IMR-90 (cell line): ENCODE data around the gene CNTN4. TPM values are rescaled to one million over a fixed set of nuclear protein-coding genes. Genes with fewer than 3 reads are reported as not detected.

Source experiments
- ATAC-seq: fragments of 200-7000 bp; cut with Tn5 transposase; 2 replicates; pipeline ENCODE4 v1.9.1; 2020; ENCODE audit warnings: low read depth, mild to moderate bottlenecking, moderate library complexity
- BruUV-seq: library from RNA; stranded (reverse); fragments of 400-500 nt; replicated peaks from 2 replicates; lab custom pipeline; 2021; lab: Mats Ljungman, UMichigan
- CTCF ChIA-PET: fragments of 300-600 bp; formaldehyde crosslinking; extraction: SDS; loops from one replicate; lab custom pipeline; 2021; ENCODE audit warnings: antibody characterized with exemption; lab: Yijun Ruan, JAX
- POLR2A ChIA-PET: fragments of 300-600 bp; sonication (Branson Sonifier 250); formaldehyde crosslinking; loops from one replicate; lab custom pipeline; 2022; ENCODE audit warnings: antibody characterized with exemption; ENCODE audit not compliant: unreplicated experiment; lab: Charles Lee
- DNase-seq: peaks from one replicate; pipeline ENCODE4 v3.0.0; 2013
- H2AFZ ChIP-seq: replicated peaks from 2 replicates; pipeline ENCODE3; 2013; ENCODE audit warnings: low read length, mild to moderate bottlenecking; ENCODE audit not compliant: poor library complexity
- H2AK5ac ChIP-seq: 2 replicates; pipeline ENCODE4 v1.6.1; 2013; ENCODE audit warnings: low read depth, low read length, inconsistent platforms
- H2AK9ac ChIP-seq: replicated peaks from 2 replicates; pipeline ENCODE3; 2013; ENCODE audit warnings: mild to moderate bottlenecking, low read depth, low read length, moderate library complexity; ENCODE audit not compliant: poor library complexity
- H2BK120ac ChIP-seq: 2 replicates; pipeline ENCODE4 v1.6.1; 2013; ENCODE audit warnings: low read depth, low read length, inconsistent platforms
- H2BK15ac ChIP-seq: 3 replicates; pipeline ENCODE4 v1.6.1; 2013; ENCODE audit warnings: low read depth, low read length, inconsistent platforms
- H2BK20ac ChIP-seq: 2 replicates; pipeline ENCODE4 v1.6.1; 2013; ENCODE audit warnings: low read depth, mild to moderate bottlenecking, inconsistent platforms, low read length, moderate library complexity
- H2BK5ac ChIP-seq: 2 replicates; pipeline ENCODE4 v1.6.1; 2013; ENCODE audit warnings: mild to moderate bottlenecking, low read depth, low read length, inconsistent platforms; ENCODE audit not compliant: poor library complexity, severe bottlenecking
- H3K14ac ChIP-seq: replicated peaks from 2 replicates; pipeline ENCODE4 v1.6.1; 2013; ENCODE audit warnings: low read depth, low read length, inconsistent platforms
- H3K18ac ChIP-seq: 2 replicates; pipeline ENCODE4 v1.6.1; 2013; ENCODE audit warnings: low read depth, low read length, control low read depth
- H3K23ac ChIP-seq: 2 replicates; pipeline ENCODE4 v1.6.1; 2013; ENCODE audit warnings: low read depth, low read length, inconsistent platforms
- H3K27ac ChIP-seq: 2 replicates; pipeline ENCODE4 v1.5.1; 2013; ENCODE audit warnings: mild to moderate bottlenecking, control low read depth, low read length; ENCODE audit not compliant: insufficient read depth
- H3K27me3 ChIP-seq: 2 replicates; pipeline ENCODE4 v1.6.1; 2013; ENCODE audit warnings: low read length; ENCODE audit not compliant: control insufficient read depth, insufficient read depth
- H3K36me3 ChIP-seq: 2 replicates; pipeline ENCODE4 v1.6.1; 2013; ENCODE audit warnings: low read length, mixed read lengths; ENCODE audit not compliant: control insufficient read depth, insufficient read depth
- H3K4ac ChIP-seq: 2 replicates; pipeline ENCODE4 v1.6.1; 2013; ENCODE audit warnings: low read depth, low read length, inconsistent platforms
- H3K4me1 ChIP-seq: 2 replicates; pipeline ENCODE4 v1.6.1; 2013; ENCODE audit warnings: low read length, mixed read lengths; ENCODE audit not compliant: control insufficient read depth, insufficient read depth
- H3K4me2 ChIP-seq: 2 replicates; pipeline ENCODE4 v1.6.1; 2013; ENCODE audit warnings: low read depth, mild to moderate bottlenecking, control low read depth, low read length, moderate library complexity
- H3K4me3 ChIP-seq: 2 replicates; pipeline ENCODE4 v1.5.1; 2013; ENCODE audit warnings: low read depth, mild to moderate bottlenecking, control low read depth, low read length, moderate library complexity; ENCODE audit not compliant: insufficient read depth
- H3K56ac ChIP-seq: 2 replicates; pipeline ENCODE4 v1.6.1; 2013; ENCODE audit warnings: low read length, inconsistent platforms; ENCODE audit not compliant: insufficient read depth; ENCODE audit errors: extremely low read depth
- H3K79me1 ChIP-seq, 2 experiments: 2 replicates each; pipeline ENCODE4 v1.6.1; 2013; ENCODE audit warnings: low read length in 2 of 2, inconsistent platforms in 1 of 2, low read depth in 1 of 2
- H3K9ac ChIP-seq: 2 replicates; pipeline ENCODE4 v1.6.1; 2013; ENCODE audit warnings: low read depth, low read length, control low read depth
- H3K9me1 ChIP-seq: 2 replicates; pipeline ENCODE4 v1.6.1; 2013; ENCODE audit warnings: low read length, inconsistent platforms; ENCODE audit not compliant: insufficient read depth
- H3K9me3 ChIP-seq: 2 replicates; pipeline ENCODE4 v1.6.1; 2013; ENCODE audit warnings: low read length; ENCODE audit not compliant: control insufficient read depth, insufficient read depth
- H4K20me1 ChIP-seq: 2 replicates; pipeline ENCODE4 v1.6.1; 2013; ENCODE audit warnings: low read length, inconsistent platforms; ENCODE audit not compliant: insufficient read depth
- H4K5ac ChIP-seq: 2 replicates; pipeline ENCODE4 v1.6.1; 2013; ENCODE audit warnings: mild to moderate bottlenecking, low read depth, low read length, control low read depth
- H4K8ac ChIP-seq, 2 experiments: 2 replicates each; pipeline ENCODE4 v1.6.1; 2013; ENCODE audit warnings: low read depth in 2 of 2, low read length in 2 of 2, control low read depth in 1 of 2, inconsistent platforms in 1 of 2
- H4K91ac ChIP-seq: 2 replicates; pipeline ENCODE4 v1.6.1; 2013; ENCODE audit warnings: low read depth, low read length, inconsistent platforms; ENCODE audit not compliant: insufficient read depth
- CEBPB ChIP-seq: IDR thresholded peaks from 2 replicates; pipeline ENCODE4 v1.6.1; 2012; ENCODE audit warnings: low read depth, low read length, improper control_type of control experiment
- MAFK ChIP-seq: IDR thresholded peaks from 2 replicates; pipeline ENCODE4 v1.6.1; 2012; ENCODE audit warnings: low read depth, low read length, improper control_type of control experiment
- MXI1 ChIP-seq: IDR thresholded peaks from 2 replicates; pipeline ENCODE4 v1.6.1; 2012; ENCODE audit warnings: low read depth, mild to moderate bottlenecking, low read length, moderate library complexity, borderline replicate concordance
- NFE2L2 ChIP-seq: fragments of 150-350 bp; IDR thresholded peaks from 2 replicates; pipeline ENCODE4 v1.6.1; 2016; ENCODE audit warnings: low read depth, mild to moderate bottlenecking, low read length
- POLR2A ChIP-seq: IDR thresholded peaks from 2 replicates; pipeline ENCODE4 v1.6.1; 2012; ENCODE audit warnings: mild to moderate bottlenecking, low read depth, low read length
- RAD21 ChIP-seq: IDR thresholded peaks from 2 replicates; pipeline ENCODE4 v1.6.1; 2012; ENCODE audit warnings: low read length, improper control_type of control experiment
- WGBS, 2 experiments: methylation state at CpG; one replicate each; pipeline versions ENCODE4 v1.1.5 to v1.1.7; 2013; ENCODE audit warnings: missing lambda C conversion rate in 2 of 2; ENCODE audit not compliant: insufficient read length in 1 of 2; ENCODE audit errors: extremely low coverage in 2 of 2; 5-methylcytosine and 5-hydroxymethylcytosine counted together
- dilution Hi-C: fragments of 300-500 bp; cut with HindIII; formaldehyde crosslinking; loops from one replicate; pipeline ENCODE4 v1.14.3; 2018; ENCODE audit warnings: low sequenced_read_pairs; ENCODE audit not compliant: unreplicated experiment
- in situ Hi-C: fragments of 300-500 bp; cut with MboI; formaldehyde crosslinking; loops from 3 replicates; pipeline ENCODE4 v1.14.3; 2019; ENCODE audit warnings: low sequenced_read_pairs, inconsistent platforms, mixed read lengths
- intact Hi-C: fragments of 100-400 bp; cut with micrococcal nuclease; formaldehyde crosslinking; loops from 2 replicates; pipeline ENCODE4 v1.10.0; 2022
- polyA plus RNA-seq, 3 experiments: library from polyadenylated mRNA; depleted of rRNA; stranded (reverse); fragments of >200 nt; gene quantifications; 2 replicates each; pipeline ENCODE4 v1.2.3, GENCODE V29; 2012; ENCODE audit warnings: low replicate concordance in 1 of 3
- total RNA-seq: library from RNA; depleted of rRNA; stranded (reverse); fragments of >200 nt; gene quantifications from 2 replicates; pipeline ENCODE4 v1.2.3, GENCODE V29; 2012
- TF ChIP-seq, protein P1 (sequence below): fragments of 150-350 bp; IDR thresholded peaks from 2 replicates; pipeline ENCODE4 v1.6.1; 2017; ENCODE audit warnings: mild to moderate bottlenecking, antibody characterized with exemption, low read length, low read depth
- TF ChIP-seq, protein P2 (sequence below): conservative IDR thresholded peaks from 2 replicates; pipeline ENCODE4 v1.5.1; 2012; ENCODE audit warnings: mild to moderate bottlenecking, low read depth, low read length, improper control_type of control experiment

CNTN4 gene
- total and polyA plus RNA-seq, 2 of the 4 experiments (the other 2 are of a cell fraction) = under 0.01 TPM; not detected in 1

- Histone ChIP-seq H4K5ac (no peak overlapping the region), H3K36me3 (no peaks in the 10 kb centered on the region), H2AK5ac (no peak overlapping the region), H2BK15ac (no peak overlapping the region), H2BK5ac (no peak overlapping the region), H3K4me1 (no peaks in the 10 kb centered on the region), H3K9me1 (no peaks in the 10 kb centered on the region), H2AFZ (no peak overlapping the region), H2BK20ac (no peak overlapping the region), H3K4me3 (no peak overlapping the region), H4K20me1 (no peaks in the 10 kb centered on the region), H3K4ac (no peak overlapping the region), H3K79me1 (no peaks in the 10 kb centered on the region), H3K56ac (no peak overlapping the region), H3K23ac (no peak overlapping the region), H4K91ac (no peak overlapping the region), H3K4me2 (no peak overlapping the region), H3K9me3 (peaks cover 9% of the 10 kb centered on the region), H2AK9ac (no peak overlapping the region), H4K8ac (no peak overlapping the region), H2BK120ac (no peak overlapping the region), H3K27ac (no peak overlapping the region), H3K18ac (no peak overlapping the region), H3K14ac (no peak overlapping the region), H3K9ac (no peak overlapping the region), H3K27me3 (no peaks in the 10 kb centered on the region)
- in situ Hi-C loops (no loop called here), intact Hi-C loops (no loop called here), dilution Hi-C loops (no loop called here)
- DNase-seq (no peak), ATAC-seq (no peak)
- no CpG with 5 or more reads among the region's 2 CpGs for WGBS, 2 experiments
- BruUV-seq = no TSS peak
- POLR2A ChIA-PET = no interaction called here
- TF ChIP-seq RAD21 (no peak), MXI1 (no peak), NFE2L2 (no peak), MAFK (no peak), CEBPB (no peak), POLR2A (no peak)
- TF ChIP-seq, protein P1, sequence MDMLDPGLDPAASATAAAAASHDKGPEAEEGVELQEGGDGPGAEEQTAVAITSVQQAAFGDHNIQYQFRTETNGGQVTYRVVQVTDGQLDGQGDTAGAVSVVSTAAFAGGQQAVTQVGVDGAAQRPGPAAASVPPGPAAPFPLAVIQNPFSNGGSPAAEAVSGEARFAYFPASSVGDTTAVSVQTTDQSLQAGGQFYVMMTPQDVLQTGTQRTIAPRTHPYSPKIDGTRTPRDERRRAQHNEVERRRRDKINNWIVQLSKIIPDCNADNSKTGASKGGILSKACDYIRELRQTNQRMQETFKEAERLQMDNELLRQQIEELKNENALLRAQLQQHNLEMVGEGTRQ = no peak
- TF ChIP-seq, protein P2, sequence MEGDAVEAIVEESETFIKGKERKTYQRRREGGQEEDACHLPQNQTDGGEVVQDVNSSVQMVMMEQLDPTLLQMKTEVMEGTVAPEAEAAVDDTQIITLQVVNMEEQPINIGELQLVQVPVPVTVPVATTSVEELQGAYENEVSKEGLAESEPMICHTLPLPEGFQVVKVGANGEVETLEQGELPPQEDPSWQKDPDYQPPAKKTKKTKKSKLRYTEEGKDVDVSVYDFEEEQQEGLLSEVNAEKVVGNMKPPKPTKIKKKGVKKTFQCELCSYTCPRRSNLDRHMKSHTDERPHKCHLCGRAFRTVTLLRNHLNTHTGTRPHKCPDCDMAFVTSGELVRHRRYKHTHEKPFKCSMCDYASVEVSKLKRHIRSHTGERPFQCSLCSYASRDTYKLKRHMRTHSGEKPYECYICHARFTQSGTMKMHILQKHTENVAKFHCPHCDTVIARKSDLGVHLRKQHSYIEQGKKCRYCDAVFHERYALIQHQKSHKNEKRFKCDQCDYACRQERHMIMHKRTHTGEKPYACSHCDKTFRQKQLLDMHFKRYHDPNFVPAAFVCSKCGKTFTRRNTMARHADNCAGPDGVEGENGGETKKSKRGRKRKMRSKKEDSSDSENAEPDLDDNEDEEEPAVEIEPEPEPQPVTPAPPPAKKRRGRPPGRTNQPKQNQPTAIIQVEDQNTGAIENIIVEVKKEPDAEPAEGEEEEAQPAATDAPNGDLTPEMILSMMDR = no peak
- CTCF ChIA-PET = no interaction called here
Observed at GRCh38 chr3:2889736-2890135, 791.1 kb downstream of the CNTN4 start.
